SK-N-SH treated with all-trans-retinoic acid at 6 μM for 48 hours (cell line): ENCODE results near the gene CCIN.

Experiments
- ARNTL ChIP-seq: fragments of 450-650 bp; formaldehyde crosslinking; IDR thresholded peaks from 2 replicates; pipeline ENCODE4 v1.5.0; 2020; ENCODE audit warnings: low read depth, mild to moderate bottlenecking, moderate library complexity, borderline replicate concordance
- ESRRG ChIP-seq: fragments of 250-450 bp; sonication (Bioruptor Pico); IDR thresholded peaks from 2 replicates; pipeline ENCODE4 v1.6.1; 2021; ENCODE audit warnings: mild to moderate bottlenecking
- RARB ChIP-seq: fragments of 250-450 bp; sonication (Bioruptor Pico); IDR thresholded peaks from 2 replicates; pipeline ENCODE4 v1.8.0; 2021; ENCODE audit warnings: mild to moderate bottlenecking, moderate library complexity
- SNAI2 ChIP-seq: fragments of 250-450 bp; sonication (Bioruptor Pico); IDR thresholded peaks from 2 replicates; pipeline ENCODE4 v1.5.0; 2020; ENCODE audit warnings: mild to moderate bottlenecking, moderate library complexity
- TF ChIP-seq, protein P1 (sequence below): fragments of 250-450 bp; sonication (Bioruptor Pico); IDR thresholded peaks from 2 replicates; pipeline ENCODE4 v1.8.0; 2020; ENCODE audit warnings: mild to moderate bottlenecking, moderate library complexity, borderline replicate concordance

DNA sequence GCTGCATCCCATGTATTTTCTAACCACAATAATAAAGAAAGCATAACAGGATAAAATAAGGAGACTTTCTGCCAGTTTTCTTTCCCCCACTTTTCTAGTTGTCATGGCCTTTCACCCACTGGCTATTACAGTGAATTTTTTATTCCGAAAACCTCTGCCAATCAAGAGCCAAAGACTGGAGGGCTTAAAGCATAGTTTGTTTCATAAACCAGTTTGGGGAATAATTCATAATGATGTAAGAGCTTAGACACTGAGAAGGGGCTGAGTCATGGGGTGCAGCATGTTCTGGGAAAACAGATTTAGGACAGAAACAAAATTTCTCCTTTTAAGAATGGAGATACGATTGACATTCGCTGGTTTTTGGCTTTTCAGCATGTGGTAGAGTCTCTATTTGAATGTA is 37.1 kb upstream of the CCIN start:
- TF ChIP-seq ESRRG (CRISPR knock-in tag) = no peak
- TF ChIP-seq RARB (CRISPR knock-in tag) = no peak
- TF ChIP-seq, protein P1, sequence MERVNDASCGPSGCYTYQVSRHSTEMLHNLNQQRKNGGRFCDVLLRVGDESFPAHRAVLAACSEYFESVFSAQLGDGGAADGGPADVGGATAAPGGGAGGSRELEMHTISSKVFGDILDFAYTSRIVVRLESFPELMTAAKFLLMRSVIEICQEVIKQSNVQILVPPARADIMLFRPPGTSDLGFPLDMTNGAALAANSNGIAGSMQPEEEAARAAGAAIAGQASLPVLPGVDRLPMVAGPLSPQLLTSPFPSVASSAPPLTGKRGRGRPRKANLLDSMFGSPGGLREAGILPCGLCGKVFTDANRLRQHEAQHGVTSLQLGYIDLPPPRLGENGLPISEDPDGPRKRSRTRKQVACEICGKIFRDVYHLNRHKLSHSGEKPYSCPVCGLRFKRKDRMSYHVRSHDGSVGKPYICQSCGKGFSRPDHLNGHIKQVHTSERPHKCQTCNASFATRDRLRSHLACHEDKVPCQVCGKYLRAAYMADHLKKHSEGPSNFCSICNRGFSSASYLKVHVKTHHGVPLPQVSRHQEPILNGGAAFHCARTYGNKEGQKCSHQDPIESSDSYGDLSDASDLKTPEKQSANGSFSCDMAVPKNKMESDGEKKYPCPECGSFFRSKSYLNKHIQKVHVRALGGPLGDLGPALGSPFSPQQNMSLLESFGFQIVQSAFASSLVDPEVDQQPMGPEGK = no peak
- no peak for TF ChIP-seq SNAI2 (CRISPR knock-in tag)
- TF ChIP-seq ARNTL (CRISPR knock-in tag) = no peak
